HG02884 (cell line): ENCODE measurements around the gene MRPL42.
"Not testable (repeated sequence)": the region's sequence is repeated elsewhere in the genome, so short reads cannot be mapped to it uniquely, and the experiment has no call there.

Experiments used
- ATAC-seq: cut with Tn5 transposase; IDR thresholded peaks from one replicate; pipeline ENCODE4 v1.9.1; 2021; ENCODE audit warnings: mild to moderate bottlenecking, moderate library complexity; ENCODE audit not compliant: unreplicated experiment

MRPL42 gene

DNA sequence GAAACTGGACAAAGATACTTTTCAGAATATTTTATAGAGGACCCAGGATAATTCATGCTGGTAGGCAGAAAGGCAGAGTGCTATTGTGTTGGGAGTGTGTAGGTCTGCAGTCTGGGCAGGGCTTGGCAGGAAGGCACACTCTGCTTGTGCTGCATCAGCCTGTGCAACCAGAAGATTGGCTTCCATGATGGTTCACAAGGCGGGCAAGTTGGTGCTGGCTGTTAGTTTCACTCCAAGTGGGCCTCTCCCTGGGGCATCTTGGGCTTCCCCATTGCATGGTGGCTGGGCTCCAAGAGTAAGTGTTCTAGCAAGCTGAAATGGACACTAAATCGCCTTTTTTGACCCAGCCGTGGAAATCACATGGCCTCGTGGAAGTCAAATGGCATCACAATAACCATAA, 23.7 kb upstream of the MRPL42 start:
- ATAC-seq = no peak

DNA sequence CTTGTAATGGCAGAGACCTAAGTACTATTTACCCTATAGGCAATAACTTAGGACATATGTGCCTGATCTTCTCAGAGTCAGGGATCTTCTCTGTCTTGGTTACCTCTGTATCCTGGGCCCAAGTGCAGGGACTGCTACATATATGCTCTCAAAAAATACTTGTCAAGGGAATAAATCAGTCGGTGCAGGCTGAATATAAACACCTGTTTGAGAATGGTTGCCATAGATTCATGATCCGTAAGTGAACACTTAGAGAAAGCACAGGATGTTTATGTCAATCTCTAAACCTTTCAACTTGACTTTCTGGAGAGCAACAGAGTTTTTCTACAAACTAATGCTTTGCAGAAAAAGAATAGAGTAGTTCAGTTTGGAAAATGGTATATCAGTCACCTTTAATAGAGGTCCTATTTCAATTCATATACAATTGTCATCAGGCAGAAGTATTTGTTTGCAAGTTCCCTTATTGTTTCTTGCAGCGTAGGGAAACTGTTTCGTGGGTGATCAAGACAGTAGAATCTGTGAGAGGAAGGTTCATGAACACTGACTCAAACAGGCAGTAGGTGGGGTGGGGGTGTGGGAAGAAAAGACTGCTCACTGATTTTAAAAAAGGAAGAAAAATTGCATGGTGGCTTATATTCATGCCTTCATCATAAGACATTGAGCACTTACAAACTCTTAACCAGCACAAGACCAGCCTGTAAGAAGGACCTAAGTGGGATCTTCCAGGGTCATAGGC, 19.6 kb upstream of the MRPL42 start:
- ATAC-seq = no peak

DNA sequence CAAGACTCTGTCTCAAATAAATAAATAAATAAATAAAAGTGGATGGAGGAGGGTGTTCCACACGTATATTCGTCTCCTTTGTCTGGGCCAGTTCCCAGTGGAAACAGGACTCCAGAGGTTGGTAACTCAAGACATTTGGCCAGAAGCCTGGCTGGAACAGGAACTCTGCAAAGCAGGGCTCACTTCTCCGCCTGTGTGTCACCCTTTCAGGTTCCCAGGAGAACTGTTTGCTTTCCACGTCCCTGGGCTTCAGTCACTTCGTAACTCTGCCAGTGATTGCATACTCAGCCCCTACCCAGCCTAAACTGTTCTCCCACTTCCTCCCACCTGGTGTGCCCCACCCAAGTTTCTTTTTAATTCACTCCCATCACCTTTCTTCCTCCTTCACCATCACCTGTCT, 18.5 kb upstream of the MRPL42 start:
- ATAC-seq = no peak

DNA sequence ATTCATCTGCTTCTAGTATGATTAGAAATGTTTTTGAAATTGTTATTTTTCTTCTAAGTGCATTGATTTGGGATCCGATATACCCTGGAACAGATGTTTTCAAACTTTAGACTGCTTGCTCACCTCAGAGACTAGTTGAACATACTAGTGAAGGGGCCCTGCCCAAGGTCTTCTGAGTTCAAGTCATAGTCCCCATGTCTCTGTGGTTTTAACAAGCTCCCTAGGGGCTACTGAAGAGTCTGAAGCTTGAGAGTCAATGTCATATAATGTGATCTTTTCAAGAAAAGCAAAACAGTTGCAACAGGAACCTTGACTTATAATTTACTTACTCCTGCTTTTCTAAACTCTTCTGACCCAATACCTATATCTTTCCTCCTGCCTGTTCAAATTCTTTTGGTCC, 18.0 kb upstream of the MRPL42 start:
- no peak for ATAC-seq

DNA sequence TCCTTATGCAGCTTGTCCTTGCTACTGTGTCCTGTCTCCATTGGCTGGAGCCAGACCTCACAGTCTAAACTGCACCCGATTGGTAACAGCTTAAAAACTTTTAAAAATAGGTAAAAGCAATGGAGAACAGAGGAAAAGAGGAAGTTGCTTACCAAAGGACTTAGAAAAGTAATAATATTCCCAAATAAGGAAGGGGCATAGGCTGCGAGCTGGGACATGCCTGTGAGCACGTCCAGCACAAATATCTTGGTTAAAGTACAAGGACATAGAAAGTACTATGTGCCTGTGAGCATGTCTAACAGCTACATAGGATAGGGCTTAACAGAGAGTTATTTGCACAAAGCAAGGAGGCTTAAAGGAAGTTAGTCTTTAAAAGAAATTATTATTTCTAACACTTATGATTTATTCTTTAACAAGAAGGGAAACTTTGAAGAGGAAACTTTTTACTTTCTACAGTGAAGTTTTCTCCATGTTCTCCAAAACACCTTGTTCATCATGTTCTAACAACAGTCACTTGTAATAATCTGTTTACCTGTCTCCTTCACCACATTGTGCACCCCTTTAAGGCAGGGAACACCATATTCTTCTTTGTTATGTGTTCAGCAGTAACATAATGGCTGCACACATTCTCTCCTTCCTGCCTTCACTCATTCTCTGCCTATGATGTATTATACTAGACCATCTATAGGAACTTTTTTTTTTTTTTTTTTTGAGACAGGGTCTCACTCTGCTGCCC, 15.7 kb upstream of the MRPL42 start:
- no peak for ATAC-seq

DNA sequence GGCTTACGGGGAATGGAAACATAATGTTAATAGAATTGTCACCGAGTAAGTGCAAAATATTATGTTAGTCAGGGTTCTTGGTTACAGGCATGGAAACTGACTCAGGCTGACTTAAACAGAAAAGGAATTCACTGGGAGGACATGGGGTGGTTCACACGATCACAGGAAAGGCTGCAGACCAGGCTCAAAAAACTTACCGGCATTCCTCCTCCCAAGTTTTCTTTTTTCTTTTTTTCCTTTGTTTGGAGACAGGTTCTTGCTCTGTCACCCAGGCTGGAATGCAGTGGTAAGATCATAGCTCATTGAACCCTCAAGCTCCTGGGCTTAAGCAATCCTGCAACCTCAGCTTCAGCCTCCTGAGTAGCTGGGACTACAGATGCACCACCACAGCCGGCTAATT, 13.7 kb upstream of the MRPL42 start:
- no peak for ATAC-seq

DNA sequence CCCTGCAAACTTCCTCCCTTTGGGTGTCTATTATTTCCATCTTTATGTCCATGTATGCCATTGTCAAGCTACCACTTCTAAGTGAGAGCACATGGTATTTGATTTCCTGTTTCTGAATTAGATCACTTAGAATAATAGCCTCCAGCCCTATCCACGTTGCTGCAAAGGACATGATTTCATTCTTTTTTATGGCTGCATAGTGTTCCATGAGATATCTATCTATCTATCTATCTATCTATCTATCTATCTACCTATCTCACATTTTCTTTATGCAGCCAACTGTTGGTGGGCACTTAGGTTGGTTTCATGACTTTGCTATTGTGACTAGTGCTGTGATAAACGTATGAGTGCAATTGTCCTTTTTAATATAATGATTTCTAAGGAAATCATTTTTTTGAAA, 11.2 kb upstream of the MRPL42 start:
- ATAC-seq = no peak

DNA sequence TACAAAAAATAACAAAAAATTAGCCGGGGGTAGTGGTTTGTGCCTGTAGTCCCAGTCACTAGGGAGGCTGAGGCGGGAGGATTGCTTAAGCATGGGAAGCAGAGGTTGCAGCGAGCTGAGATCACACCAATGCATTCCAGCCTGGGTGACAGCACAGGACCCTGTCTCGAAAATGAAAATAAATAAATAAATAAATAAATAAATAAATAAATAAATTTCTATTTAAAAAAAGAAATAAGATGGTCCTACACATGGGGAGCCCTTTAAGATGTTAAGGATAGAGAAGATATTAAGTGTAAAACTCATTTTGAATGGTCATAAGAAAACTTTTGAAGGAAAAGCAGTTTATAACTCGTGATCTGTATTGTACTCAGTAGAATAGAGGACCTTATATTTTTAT, 8.2 kb upstream of the MRPL42 start:
- no peak for ATAC-seq

DNA sequence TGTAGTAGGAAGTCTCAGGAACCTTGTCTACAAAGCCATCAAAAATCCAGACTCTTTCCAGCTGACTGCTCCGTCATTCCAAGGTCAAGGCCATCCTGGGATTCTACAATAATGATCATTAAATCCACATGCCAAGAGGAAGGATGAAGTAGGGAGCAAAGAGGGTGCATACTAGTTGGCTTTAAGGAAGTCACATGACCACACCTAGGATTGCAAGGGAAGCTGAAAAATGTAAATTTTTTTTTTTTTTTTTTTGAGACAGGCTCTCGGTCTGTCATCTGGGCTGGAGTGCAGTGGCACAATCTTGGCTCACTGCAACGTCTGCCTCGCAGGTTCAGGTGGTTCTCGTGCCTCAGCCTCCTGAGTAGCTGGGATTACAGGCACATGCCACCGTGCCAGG, 7.3 kb upstream of the MRPL42 start:
- ATAC-seq = no peak

DNA sequence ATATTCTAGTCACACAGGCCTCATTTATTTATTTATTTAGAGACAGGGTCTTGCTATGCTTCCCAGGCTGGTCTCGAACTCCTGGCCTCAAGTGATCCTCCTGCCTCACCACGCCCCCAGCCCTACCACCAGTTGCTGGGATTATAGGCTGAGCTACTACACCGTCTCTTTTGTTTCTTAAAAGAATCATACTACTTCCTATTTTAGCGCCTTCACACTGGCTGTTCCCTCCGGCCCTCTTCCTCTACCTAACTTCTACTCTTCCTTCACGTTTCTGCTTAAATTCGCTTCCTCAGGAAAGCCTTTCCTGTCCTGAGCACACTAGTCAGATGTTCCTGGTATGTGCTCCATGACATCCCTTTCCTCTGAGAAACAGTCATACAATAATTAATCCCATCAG, 6.4 kb upstream of the MRPL42 start:
- no peak for ATAC-seq

DNA sequence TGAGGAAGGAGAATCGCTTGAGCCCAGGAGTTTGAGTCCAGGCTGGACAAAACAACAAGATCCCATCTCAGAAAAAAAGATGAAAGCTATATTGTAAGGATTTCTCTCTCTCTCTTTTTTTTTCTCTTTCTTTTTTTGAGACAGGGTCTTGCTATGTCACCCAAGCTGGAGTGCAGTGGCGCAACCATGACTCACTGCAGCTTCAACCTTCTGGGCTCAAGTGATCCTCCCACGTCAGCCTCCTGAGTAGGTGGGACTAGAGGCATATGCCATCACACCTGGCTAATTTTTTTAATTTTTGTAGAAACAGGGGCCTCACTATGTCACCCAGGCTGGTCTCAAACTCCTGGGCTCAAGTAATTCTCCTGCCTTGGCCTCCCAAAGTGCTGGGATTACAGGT, 5.8 kb upstream of the MRPL42 start:
- no peak for ATAC-seq

DNA sequence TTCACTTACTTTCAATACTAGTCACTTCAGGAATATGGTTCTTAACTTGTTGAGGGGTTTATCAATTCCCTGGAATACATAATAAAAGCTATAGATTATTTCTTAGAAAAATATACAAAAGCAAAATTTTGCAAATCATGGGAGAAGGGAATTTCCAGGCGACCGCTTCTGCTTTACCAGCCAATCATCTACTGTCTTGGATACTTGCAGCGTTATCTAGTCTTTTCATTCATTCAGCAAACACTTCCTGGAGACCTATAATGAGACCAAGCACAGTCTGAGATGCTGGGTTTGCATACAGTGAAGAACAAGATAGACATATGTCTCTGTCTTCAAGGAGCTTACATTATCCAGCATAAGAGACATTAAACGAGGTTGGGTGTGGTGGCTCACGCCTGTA, 1.5 kb upstream of the MRPL42 start:
- ATAC-seq = no peak

DNA sequence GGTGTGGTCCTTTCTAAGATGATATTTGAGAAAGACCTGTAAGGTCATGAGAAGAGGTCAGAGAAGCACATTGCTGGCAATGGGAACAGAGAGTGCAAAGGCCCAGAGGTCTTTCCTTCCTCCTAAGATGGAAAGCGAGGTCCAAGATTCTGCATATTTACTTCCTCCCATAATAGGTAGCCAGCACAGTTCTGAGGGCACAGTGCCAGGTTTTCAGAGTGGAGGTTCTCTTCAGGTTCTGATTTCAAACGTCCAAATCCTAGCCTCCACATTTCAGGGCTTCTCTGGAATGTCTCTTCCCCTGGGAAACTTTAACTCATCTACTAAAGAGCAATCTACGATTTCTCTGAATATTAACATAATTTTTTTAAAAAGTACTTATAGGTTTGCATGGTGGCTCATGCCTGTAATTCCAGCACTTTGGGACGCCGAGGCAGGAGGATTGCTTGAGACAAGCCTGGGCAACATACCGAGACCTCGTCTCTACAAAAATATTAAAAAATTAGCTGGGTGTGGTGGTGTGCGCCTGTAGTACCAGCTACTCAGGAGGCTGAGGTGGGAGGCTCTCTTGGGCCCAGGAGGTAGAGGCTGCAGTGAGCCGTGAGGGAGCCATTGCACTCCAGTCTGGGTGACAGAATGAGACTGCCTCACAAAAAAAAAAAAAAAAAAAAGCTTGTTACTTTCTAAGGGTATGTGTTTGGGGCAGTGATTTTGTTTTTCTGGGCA, 526 bp upstream of the MRPL42 start:
- ATAC-seq = peak; percentile 12

DNA sequence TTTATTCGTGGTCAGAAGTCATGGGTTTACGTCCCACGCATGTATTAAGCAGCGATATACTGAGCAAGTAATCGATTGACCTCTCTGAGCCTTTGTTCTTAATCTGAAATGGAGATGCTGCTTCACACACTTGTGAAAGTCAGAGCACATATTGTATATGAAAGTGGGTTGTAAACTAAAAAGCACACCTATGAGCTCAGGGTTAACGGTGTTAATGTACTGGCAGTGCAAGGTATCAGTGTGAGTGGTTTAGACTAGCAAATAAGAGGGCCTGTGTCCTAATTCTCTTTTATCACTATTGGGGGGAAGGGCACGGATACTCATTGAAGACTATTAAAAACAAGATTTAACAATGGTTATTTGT, 676 bp downstream of the MRPL42 start:
- ATAC-seq = peak; percentile 24

DNA sequence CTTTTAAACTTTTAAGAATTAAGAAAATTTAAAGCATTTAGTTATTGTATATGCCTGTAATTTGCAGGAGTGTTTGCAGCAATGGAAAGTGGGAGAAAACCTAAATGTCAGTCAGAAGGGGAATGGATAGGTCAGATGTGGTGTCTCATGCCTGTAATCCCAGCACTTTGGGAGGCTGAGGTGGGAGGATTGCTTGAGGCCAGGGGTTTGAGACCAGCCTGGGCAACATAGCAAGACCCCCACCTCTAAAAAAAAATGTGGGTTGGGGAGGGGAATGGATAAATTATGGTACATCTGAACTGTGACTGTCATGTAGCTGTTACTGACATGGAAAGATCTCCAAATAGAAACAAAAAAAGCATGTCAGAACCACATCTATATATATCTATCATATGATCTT, 2.1 kb downstream of the MRPL42 start:
- no peak for ATAC-seq

DNA sequence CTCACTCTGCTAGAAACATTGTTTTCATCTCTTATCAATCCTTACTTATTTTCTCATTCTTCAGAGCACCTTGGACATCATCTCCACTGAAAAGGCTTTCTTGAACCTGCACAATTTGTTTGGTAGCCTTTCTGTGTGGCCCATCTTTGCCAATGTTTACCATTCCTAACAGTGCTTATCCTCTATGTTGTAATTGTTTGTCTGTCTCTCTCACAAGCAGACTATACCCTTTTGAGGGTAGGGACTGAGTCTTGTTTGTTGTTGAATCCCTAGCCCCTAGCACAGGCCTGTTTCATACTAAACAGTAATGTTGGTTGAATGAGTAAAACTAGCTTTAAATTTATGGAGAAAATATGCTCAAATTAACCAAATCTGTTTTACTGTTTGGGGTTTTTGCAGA, 9.2 kb downstream of the MRPL42 start:
- no peak for ATAC-seq

DNA sequence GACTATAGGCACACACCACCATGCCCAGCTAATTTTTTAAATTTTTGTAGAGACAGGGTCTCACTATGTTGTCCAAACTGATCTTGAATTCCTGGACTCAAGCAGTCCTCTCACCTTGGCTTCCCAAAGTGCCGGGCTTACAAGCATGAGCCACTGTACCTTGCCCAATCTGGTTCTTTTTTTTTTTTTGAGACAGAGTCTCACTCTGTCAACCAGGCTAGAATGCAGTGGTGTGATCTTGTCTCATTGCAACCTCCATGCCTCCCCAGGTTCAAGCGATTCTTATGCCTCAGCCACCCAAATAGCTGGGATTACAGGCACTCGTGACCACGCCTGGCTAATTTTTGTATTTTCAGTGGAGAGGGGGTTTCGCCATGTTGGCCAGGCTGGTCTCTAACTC, 15.4 kb downstream of the MRPL42 start:
- ATAC-seq = no peak

DNA sequence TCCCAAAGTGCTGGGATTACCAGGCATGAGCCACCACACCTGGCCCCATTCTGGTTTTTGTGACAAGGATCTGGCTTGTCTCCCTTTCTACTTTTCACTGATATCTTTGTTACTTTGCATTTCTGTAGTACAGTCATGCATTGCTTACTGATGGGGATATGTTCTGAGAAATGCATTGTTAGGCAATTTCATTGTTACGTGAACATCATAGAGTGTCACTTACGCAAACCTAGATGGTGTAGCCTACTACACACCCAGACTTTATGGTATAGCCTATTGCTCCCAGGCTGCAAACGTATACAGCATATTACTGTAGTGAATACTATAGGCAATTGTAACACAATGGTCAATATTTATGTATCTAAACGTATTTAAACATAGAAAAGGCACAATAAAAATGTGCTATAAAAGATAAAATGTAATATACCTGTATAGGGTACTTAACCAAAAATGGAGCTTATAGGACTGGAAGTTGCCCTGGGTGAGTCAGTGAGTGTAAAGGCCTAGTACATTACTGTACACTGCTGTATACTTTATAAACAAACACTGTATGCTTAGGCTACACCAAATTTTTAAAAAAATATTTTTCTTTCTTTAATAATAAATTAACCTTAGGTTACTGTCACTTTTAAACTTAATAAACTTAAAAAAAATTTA, 16.0 kb downstream of the MRPL42 start:
- ATAC-seq = no peak

DNA sequence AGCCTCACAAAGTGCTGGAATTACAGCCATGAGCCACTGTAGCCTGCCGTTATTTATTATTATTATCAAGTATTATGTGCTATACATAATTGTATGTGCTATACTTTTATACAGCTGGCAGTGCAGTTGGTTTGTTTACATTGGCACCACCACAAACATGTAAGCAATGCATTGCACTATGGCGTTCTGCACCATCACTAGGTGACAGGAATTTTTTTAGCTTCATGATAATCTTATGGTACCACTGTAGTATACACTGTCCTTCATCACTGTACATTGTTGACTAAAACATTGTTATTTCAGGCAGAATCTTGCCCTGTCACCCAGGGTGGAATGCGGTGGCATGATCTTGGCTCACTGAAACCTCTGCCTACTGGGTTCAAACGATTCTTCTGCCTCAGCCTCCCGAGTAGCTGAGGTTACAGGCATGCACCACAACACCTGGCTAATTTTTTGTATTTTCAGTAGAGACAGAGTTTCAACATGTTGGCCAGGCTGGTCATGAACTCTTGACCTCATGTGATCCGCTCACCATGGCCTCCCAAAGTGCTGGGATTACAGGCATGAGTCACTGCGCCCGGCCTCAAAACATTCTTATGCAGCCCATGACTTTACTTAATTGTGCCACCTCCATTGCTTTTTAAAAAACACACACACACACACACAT, 17.1 kb downstream of the MRPL42 start:
- no peak for ATAC-seq

DNA sequence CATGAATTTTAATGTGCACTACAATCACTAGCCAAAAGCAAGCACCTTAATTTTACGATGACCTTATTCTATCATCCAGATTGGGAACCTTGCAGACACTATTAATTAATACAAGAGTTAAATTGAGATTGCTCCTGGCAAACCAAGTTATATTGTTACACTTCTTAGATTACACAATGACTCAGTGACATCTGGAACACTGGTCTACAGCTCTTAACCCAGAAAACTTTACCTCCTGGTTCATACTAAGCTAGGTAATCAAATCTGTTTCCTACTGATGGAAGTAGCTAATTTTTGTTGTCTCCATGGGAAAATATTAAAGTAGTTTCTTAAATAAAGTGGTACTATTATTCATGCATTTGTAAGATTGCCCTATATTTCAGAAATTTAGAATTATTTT, 25.5 kb downstream of the MRPL42 start:
- not testable (repeated sequence) for ATAC-seq

DNA sequence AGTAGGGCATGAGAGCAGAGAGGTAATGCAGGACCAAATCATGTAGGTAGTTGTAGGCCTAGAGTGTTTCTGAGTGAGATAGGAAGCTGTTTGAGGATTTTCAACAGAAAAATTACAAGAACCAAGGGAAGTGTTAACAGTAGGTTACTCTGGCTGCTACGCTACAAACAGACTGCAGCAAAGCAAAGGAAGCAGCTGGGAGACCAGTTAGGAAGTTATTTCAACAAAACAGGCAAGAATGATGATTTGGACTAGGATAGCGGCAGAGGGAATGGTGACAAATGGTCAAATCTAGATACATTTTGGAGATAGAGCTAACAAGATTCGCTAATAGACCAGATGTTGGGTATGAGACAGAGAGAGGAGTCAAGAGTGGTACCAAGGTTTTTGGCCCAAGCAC, 26.8 kb downstream of the MRPL42 start:
- no peak for ATAC-seq
